ENCODE results near the gene DLD.

DNA sequence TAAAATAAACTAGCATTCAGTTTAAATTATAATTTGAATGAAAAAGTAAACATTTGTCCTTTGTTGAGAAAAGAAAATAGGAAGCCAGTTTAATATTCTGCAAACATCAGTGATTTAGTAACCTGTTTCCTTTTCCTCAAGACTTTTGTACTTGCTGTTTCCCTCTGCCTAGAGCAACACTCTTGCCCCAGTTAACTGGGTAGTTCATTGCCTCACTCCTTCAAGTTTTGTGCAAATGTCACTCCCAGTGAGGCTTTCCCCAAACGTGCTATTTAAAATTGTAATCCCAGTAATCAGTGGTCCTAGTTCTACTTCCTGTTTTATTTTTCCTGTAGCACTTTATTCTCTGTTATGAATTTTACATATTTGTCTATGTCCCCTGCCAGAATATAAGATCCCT lies 23.8 kb downstream of the DLD start:
- TF ChIP-seq CTCF (IDR thresholded peaks at IDR 0.05; ENCODE audit: low read depth, low read length, missing input control) (no peak), EGR1 (IDR thresholded peaks at IDR 0.05; ENCODE audit: low read depth in 2 of 2) (no peak), HNF4G (IDR thresholded peaks at IDR 0.05) (no peak), TAF1 (conservative IDR thresholded peaks at IDR 0.05) (no peak), SP1 (IDR thresholded peaks at IDR 0.05) (no peak)
- TF ChIP-seq, protein P1, sequence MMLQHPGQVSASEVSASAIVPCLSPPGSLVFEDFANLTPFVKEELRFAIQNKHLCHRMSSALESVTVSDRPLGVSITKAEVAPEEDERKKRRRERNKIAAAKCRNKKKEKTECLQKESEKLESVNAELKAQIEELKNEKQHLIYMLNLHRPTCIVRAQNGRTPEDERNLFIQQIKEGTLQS (IDR thresholded peaks at IDR 0.05): no peak
- TF ChIP-seq, protein P2, sequence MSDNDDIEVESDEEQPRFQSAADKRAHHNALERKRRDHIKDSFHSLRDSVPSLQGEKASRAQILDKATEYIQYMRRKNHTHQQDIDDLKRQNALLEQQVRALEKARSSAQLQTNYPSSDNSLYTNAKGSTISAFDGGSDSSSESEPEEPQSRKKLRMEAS (IDR thresholded peaks at IDR 0.05): no peak
- TF ChIP-seq, protein P3, sequence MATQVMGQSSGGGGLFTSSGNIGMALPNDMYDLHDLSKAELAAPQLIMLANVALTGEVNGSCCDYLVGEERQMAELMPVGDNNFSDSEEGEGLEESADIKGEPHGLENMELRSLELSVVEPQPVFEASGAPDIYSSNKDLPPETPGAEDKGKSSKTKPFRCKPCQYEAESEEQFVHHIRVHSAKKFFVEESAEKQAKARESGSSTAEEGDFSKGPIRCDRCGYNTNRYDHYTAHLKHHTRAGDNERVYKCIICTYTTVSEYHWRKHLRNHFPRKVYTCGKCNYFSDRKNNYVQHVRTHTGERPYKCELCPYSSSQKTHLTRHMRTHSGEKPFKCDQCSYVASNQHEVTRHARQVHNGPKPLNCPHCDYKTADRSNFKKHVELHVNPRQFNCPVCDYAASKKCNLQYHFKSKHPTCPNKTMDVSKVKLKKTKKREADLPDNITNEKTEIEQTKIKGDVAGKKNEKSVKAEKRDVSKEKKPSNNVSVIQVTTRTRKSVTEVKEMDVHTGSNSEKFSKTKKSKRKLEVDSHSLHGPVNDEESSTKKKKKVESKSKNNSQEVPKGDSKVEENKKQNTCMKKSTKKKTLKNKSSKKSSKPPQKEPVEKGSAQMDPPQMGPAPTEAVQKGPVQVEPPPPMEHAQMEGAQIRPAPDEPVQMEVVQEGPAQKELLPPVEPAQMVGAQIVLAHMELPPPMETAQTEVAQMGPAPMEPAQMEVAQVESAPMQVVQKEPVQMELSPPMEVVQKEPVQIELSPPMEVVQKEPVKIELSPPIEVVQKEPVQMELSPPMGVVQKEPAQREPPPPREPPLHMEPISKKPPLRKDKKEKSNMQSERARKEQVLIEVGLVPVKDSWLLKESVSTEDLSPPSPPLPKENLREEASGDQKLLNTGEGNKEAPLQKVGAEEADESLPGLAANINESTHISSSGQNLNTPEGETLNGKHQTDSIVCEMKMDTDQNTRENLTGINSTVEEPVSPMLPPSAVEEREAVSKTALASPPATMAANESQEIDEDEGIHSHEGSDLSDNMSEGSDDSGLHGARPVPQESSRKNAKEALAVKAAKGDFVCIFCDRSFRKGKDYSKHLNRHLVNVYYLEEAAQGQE (IDR thresholded peaks at IDR 0.05): no peak

All from liver (tissue), 3 donors.